Stomach (tissue), 4 donors: Measurements from ENCODE around the gene TNFRSF17.

Source experiments
- CTCF ChIP-seq, 7 experiments: fragments of 450-650 bp in 4 of 7; fragments of 200-600 bp in 3 of 7; sonication (generic) in 3 of 7; IDR thresholded peaks; one replicate each; pipeline ENCODE4 v1.5.1; 2016 to 2019; ENCODE audit warnings: antibody characterized with exemption in 7 of 7, control low read depth in 2 of 7, mild to moderate bottlenecking in 1 of 7
- POLR2A ChIP-seq, 4 donors: fragments of 450-650 bp; IDR thresholded peaks; one replicate each; pipeline ENCODE4 v1.6.1; 2016; ENCODE audit warnings: antibody characterized with exemption in 4 of 4, control low read depth in 2 of 4, mild to moderate bottlenecking in 1 of 4, moderate library complexity in 1 of 4

GRCh38 chr16:12002447-12003006, 37.5 kb downstream of the TNFRSF17 start:
- TF ChIP-seq CTCF (IDR thresholded peaks at IDR 0.05) (no peak), POLR2A (IDR thresholded peaks at IDR 0.05) (no peak)
